HCT116 (cell line): ENCODE results near the gene DOCK7.

ENCODE experiments used
- CBX3 ChIP-seq: IDR thresholded peaks from 2 replicates; pipeline ENCODE4 v1.6.1; 2012; ENCODE audit warnings: low read depth
- CEBPB ChIP-seq: IDR thresholded peaks from 2 replicates; pipeline ENCODE4 v1.6.1; 2012; ENCODE audit warnings: low read depth
- EZH2 ChIP-seq: fragments of 200-600 bp; sonication (generic); IDR thresholded peaks from 2 replicates; pipeline ENCODE4 v1.6.1; 2017; ENCODE audit warnings: antibody characterized with exemption, mixed run types
- MAX ChIP-seq: IDR thresholded peaks from 2 replicates; pipeline ENCODE4 v1.6.1; 2012
- POLR2A ChIP-seq: IDR thresholded peaks from 2 replicates; pipeline ENCODE4 v1.7.0; 2011; ENCODE audit warnings: borderline replicate concordance; ENCODE audit not compliant: insufficient read depth, insufficient read length; ENCODE audit errors: extremely low read depth
- POLR2AphosphoS5 ChIP-seq: IDR thresholded peaks from 2 replicates; pipeline ENCODE4 v1.6.1; 2011; ENCODE audit warnings: mild to moderate bottlenecking, low read depth, low read length, moderate library complexity
- REST ChIP-seq: IDR thresholded peaks from 2 replicates; pipeline ENCODE4 v1.6.1; 2012; ENCODE audit warnings: low read depth
- ZNF274 ChIP-seq: fragments of 200-500 bp; sonication (Bioruptor generic); IDR thresholded peaks from 2 replicates; pipeline ENCODE4 v1.6.1; 2014; ENCODE audit warnings: mild to moderate bottlenecking, low read depth, low read length, inconsistent platforms
- TF ChIP-seq, protein P1 (sequence below), 3 experiments: fragments of 200-600 bp in 1 of 3; sonication (generic) in 1 of 3; IDR thresholded peaks in 2 of 3; conservative IDR thresholded peaks in 1 of 3; 2 replicates each; pipeline ENCODE4 v1.5.1; 2012 to 2017; ENCODE audit warnings: low read depth in 2 of 3, low read length in 2 of 3, antibody characterized with exemption in 1 of 3, borderline replicate concordance in 1 of 3, control low read depth in 1 of 3, mild to moderate bottlenecking in 1 of 3, mixed read lengths in 1 of 3, mixed run types in 1 of 3, moderate library complexity in 1 of 3; ENCODE audit not compliant: insufficient read depth in 1 of 3

DNA sequence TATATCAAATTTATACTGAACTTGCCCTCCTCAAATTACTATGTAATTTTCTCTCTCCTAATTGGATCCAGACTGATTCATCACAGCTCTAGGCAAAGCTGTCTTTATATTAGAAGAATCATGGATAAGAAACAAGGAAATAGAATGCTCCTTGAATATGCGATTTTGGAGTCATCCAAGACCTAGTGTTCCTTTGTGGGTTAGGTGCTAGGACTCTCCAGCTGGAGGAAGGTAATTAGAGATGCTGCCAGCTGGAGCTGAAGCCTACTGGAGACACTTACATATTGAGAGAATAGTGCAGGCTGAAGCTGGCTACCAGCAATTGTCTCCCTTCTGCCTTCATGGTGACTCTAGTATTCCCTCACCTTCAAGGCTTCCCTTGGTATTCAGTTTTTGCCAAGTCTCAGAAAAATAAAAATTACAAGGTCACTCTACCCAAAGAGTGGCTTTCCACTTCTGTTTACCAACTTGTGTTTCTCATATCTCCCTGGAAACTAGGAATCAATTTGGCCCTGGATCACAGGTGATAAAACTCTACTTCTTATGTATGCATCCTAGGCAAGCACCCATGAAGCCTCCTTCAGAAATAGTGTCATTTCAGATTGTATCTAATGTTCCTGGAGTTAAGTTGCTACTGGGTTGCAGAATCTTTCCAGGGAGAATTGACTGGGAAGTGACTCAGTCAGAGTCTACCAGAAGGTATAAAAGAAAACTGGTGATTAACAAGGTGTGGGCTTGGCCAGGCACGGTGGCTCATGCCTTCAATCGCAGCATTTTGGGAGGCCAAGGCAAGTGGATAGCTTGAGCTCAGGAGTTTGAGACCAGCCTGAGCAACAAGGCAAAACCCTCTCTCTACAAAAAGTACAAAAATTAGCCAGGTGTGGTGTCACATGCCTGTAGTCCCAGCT lies 24.4 kb upstream of the DOCK7 start:
- TF ChIP-seq, protein P1, sequence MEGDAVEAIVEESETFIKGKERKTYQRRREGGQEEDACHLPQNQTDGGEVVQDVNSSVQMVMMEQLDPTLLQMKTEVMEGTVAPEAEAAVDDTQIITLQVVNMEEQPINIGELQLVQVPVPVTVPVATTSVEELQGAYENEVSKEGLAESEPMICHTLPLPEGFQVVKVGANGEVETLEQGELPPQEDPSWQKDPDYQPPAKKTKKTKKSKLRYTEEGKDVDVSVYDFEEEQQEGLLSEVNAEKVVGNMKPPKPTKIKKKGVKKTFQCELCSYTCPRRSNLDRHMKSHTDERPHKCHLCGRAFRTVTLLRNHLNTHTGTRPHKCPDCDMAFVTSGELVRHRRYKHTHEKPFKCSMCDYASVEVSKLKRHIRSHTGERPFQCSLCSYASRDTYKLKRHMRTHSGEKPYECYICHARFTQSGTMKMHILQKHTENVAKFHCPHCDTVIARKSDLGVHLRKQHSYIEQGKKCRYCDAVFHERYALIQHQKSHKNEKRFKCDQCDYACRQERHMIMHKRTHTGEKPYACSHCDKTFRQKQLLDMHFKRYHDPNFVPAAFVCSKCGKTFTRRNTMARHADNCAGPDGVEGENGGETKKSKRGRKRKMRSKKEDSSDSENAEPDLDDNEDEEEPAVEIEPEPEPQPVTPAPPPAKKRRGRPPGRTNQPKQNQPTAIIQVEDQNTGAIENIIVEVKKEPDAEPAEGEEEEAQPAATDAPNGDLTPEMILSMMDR (IDR thresholded peaks at IDR 0.05 in 2 of 3, conservative IDR thresholded peaks at IDR 0.05 in 1 of 3; ENCODE audit: borderline replicate concordance in 1 of 3, insufficient read depth in 1 of 3, low read depth in 2 of 3, low read length in 2 of 3), result no peak
- TF ChIP-seq ZNF274 (no peak), MAX (no peak), POLR2A (no peak), REST (no peak), CEBPB (no peak), POLR2AphosphoS5 (no peak), EZH2 (no peak), CBX3 (no peak)
